ENCODE measurements around the gene ITGB6. TPM values are rescaled to one million over a fixed set of nuclear protein-coding genes. Genes with fewer than 3 reads are reported as not detected.

The ITGB6 gene
- total and polyA plus RNA-seq, 2 of the 8 experiments (the other 6 are each of a cell fraction or from before 2014, with no cell fraction given): not detected

GRCh38 chr2:160142472-160142871 is 57.6 kb downstream of the ITGB6 start:
- H3K18ac ChIP-seq (ENCODE audit: extremely low read depth, low read length): no peak overlapping the region
- no peak for FAIRE-seq
- CTCF ChIA-PET (ENCODE audit: partially characterized antibody): interaction anchor here (0.6 to 2.6 kb wide), 3 partner anchors 11 to 21 kb away, joined by 5 to 8 read pairs (median 6); no protein-coding TSS in a partner anchor

More at GRCh38 chr2:160142472-160142871, 57.6 kb downstream of the ITGB6 start:
- H2BK5ac ChIP-seq (ENCODE audit: low read depth, low read length): no peak overlapping the region
- H4K91ac ChIP-seq (replicated peaks; ENCODE audit: insufficient read length, low read length): no peak overlapping the region
- no peak overlapping the region for H3K4me3 ChIP-seq (ENCODE audit: extremely low read depth in 1 of 4, insufficient read depth in 2 of 4, low read depth in 3 of 4, low read length in 4 of 4)
- no peaks in the 10 kb centered on the region for H4K20me1 ChIP-seq (replicated peaks in 1 of 2; ENCODE audit: control insufficient read depth in 1 of 2, insufficient read depth in 2 of 2, low read length in 2 of 2)
- H3K27me3 ChIP-seq (replicated peaks in 1 of 4; ENCODE audit: control insufficient read depth in 3 of 4, extremely low read depth in 1 of 4, insufficient read depth in 3 of 4, low read length in 3 of 4): no peaks in the 10 kb centered on the region
- H4K8ac ChIP-seq (ENCODE audit: extremely low read depth, insufficient read depth, low read length): no peak overlapping the region
- no peak overlapping the region for H2BK20ac ChIP-seq (ENCODE audit: low read length)
- no peak overlapping the region for H2AK5ac ChIP-seq (ENCODE audit: low read depth, low read length)
- no peaks in the 10 kb centered on the region for H3K9me3 ChIP-seq (ENCODE audit: insufficient read depth in 2 of 2, low read depth in 1 of 2, low read length in 1 of 2)
- TF ChIP-seq TCF12 (IDR thresholded peaks at IDR 0.05; ENCODE audit: low read depth, low read length) (no peak), GTF2F1 (IDR thresholded peaks at IDR 0.05; ENCODE audit: borderline replicate concordance, low read depth, low read length) (no peak), RNF2 (IDR thresholded peaks at IDR 0.05; ENCODE audit: borderline replicate concordance, low read depth, low read length, missing control alignments, poor library complexity, severe bottlenecking) (no peak), SUZ12 (IDR thresholded peaks at IDR 0.05; ENCODE audit: low read length) (no peak), HDAC6 (IDR thresholded peaks at IDR 0.05; ENCODE audit: low read depth, low read length) (no peak), NRF1 (IDR thresholded peaks at IDR 0.05; ENCODE audit: low read depth, low read length) (no peak), POLR2A (IDR thresholded peaks at IDR 0.05; ENCODE audit: control extremely low read depth in 1 of 2, low read depth in 2 of 2, low read length in 2 of 2) (no peak), PHF8 (conservative IDR thresholded peaks at IDR 0.05; ENCODE audit: low read depth, low read length) (no peak), CTCF (IDR thresholded peaks at IDR 0.05; ENCODE audit: control extremely low read depth in 1 of 3, insufficient read depth in 1 of 3, low read depth in 1 of 3, low read length in 3 of 3) (no peak)
- H4K5ac ChIP-seq (ENCODE audit: insufficient read length, low read depth, low read length): no peak overlapping the region
- no peak overlapping the region for H3K56ac ChIP-seq (replicated peaks; ENCODE audit: insufficient read length, low read depth, low read length)
- no peak for DNase-seq (ENCODE audit: low read depth in 1 of 2, low spot score in 2 of 2)
- H3K79me2 ChIP-seq (ENCODE audit: control insufficient read depth in 1 of 2, insufficient read depth in 2 of 2, low read length in 2 of 2): no peaks in the 10 kb centered on the region
- 0 out of 2 replicates have a peak overlapping the region, but pooled peaks have one; percentile 35 for H2AFZ ChIP-seq (ENCODE audit: low read length)
- no peak overlapping the region for H2BK15ac ChIP-seq (ENCODE audit: low read length)
- no peaks in the 10 kb centered on the region for H3K4me1 ChIP-seq (replicated peaks in 1 of 4; ENCODE audit: control insufficient read depth in 3 of 4, insufficient read depth in 4 of 4, low read length in 3 of 4)
- H3K14ac ChIP-seq (ENCODE audit: insufficient read length): no peak overlapping the region
- 86% methylated on average over 6 of the region's 6 CpGs; no CpG with 5 or more reads in 1 of the 2 experiments for WGBS, 2 experiments (ENCODE audit: extremely low coverage in 1 of 2, insufficient coverage in 1 of 2, insufficient read length in 1 of 2, insufficient replicate concordance in 2 of 2, low coverage in 1 of 2, low lambda C conversion rate in 2 of 2, missing lambda C conversion rate in 1 of 2)
- H3K4me2 ChIP-seq (ENCODE audit: insufficient read depth in 1 of 2, low read depth in 2 of 2, low read length in 2 of 2): no peak overlapping the region
- H3K9ac ChIP-seq (replicated peaks in 1 of 4; ENCODE audit: extremely low read depth in 1 of 4, low read depth in 3 of 4, low read length in 3 of 4): no peak overlapping the region
- H3K79me1 ChIP-seq (ENCODE audit: low read depth, low read length): no peaks in the 10 kb centered on the region
- no peaks in the 10 kb centered on the region for H3K36me3 ChIP-seq (ENCODE audit: control insufficient read depth in 2 of 4, insufficient read depth in 4 of 4, low read length in 3 of 4)
- no peak overlapping the region for H2BK120ac ChIP-seq (replicated peaks; ENCODE audit: low read depth, low read length)
- no peak overlapping the region for H2BK12ac ChIP-seq (ENCODE audit: low read depth, low read length)
- no peak overlapping the region for H3K27ac ChIP-seq (ENCODE audit: low read depth, low read length)
- no peak overlapping the region for H3K23ac ChIP-seq (ENCODE audit: insufficient read length)
- H3K4ac ChIP-seq (replicated peaks; ENCODE audit: insufficient read length, low read depth, low read length): no peak overlapping the region
- no peaks in the 10 kb centered on the region for H3K23me2 ChIP-seq (ENCODE audit: low read depth, low read length)
- POLR2A ChIA-PET (ENCODE audit: partially characterized antibody): no interaction called here

Measured in H1 (cell line).